ENCODE data around the gene GYS2. TPM values are rescaled to one million over a fixed set of nuclear protein-coding genes. Genes with fewer than 3 reads are reported as not detected.

The GYS2 gene
- total and polyA plus RNA-seq, 2 experiments from 2014 or later: not detected

- Histone ChIP-seq H3F3A (ENCODE audit: insufficient read depth) (no peaks in the 10 kb centered on the region), H3K4me2 (ENCODE audit: unreplicated experiment) (no peak overlapping the region), H3K9me3 (ENCODE audit: low read depth) (no peaks in the 10 kb centered on the region), H3K79me2 (ENCODE audit: insufficient read depth) (no peaks in the 10 kb centered on the region), H3K27me3 (replicated peaks; ENCODE audit: insufficient read depth) (no peaks in the 10 kb centered on the region), H3K9me2 (ENCODE audit: insufficient read depth) (no peaks in the 10 kb centered on the region), H3K36me3 (ENCODE audit: low read depth) (no peaks in the 10 kb centered on the region), H2AFZ (no peak overlapping the region), H3K4me3 (no peak overlapping the region), H3K9ac (no peak overlapping the region), H4K20me1 (ENCODE audit: insufficient read depth) (no peaks in the 10 kb centered on the region), H3K4me1 (ENCODE audit: insufficient read depth) (no peaks in the 10 kb centered on the region), H3K27ac (no peak overlapping the region)
- WGBS, 2 experiments (ENCODE audit: low coverage in 1 of 2, low lambda C conversion rate in 2 of 2, missing lambda C conversion rate in 2 of 2): 74 to 80% methylated on average over 6 of the region's 6 CpGs
- DNase-seq: no peak
- in situ Hi-C loops (cut with MboI): no loop called here
- no peak for TF ChIP-seq EZH2 (IDR thresholded peaks at IDR 0.05; ENCODE audit: insufficient read depth, poor library complexity, severe bottlenecking)
- TF ChIP-seq EZH2phosphoT487 (IDR thresholded peaks at IDR 0.05; ENCODE audit: insufficient read depth, low read depth): no peak
These were observed 62.9 kb downstream of the GYS2 start for GRCh38 chr12:21541773-21542172.

- TF ChIP-seq EZH2 (IDR thresholded peaks at IDR 0.05; ENCODE audit: insufficient read depth, poor library complexity, severe bottlenecking): no peak
- TF ChIP-seq EZH2phosphoT487 (IDR thresholded peaks at IDR 0.05; ENCODE audit: insufficient read depth, low read depth): no peak
- no peaks in the 10 kb centered on the region for H3K36me3 ChIP-seq (ENCODE audit: low read depth)
- H3K9me2 ChIP-seq (ENCODE audit: insufficient read depth): no peaks in the 10 kb centered on the region
- H3K9me3 ChIP-seq (ENCODE audit: low read depth): no peaks in the 10 kb centered on the region
- no peak overlapping the region for H3K9ac ChIP-seq
- no peaks in the 10 kb centered on the region for H3K27me3 ChIP-seq (replicated peaks; ENCODE audit: insufficient read depth)
- in situ Hi-C loops (cut with MboI): no loop called here
- no peaks in the 10 kb centered on the region for H3F3A ChIP-seq (ENCODE audit: insufficient read depth)
- no peak overlapping the region for H3K4me3 ChIP-seq
- no peak overlapping the region for H3K4me2 ChIP-seq (ENCODE audit: unreplicated experiment)
- no peaks in the 10 kb centered on the region for H4K20me1 ChIP-seq (ENCODE audit: insufficient read depth)
- H2AFZ ChIP-seq: no peak overlapping the region
- H3K4me1 ChIP-seq (ENCODE audit: insufficient read depth): no peaks in the 10 kb centered on the region
- H3K27ac ChIP-seq: no peak overlapping the region
- no peak for DNase-seq
- H3K79me2 ChIP-seq (ENCODE audit: insufficient read depth): no peaks in the 10 kb centered on the region
These were observed 64.8 kb downstream of the GYS2 start for GRCh38 chr12:21539797-21540196.

GRCh38 chr12:21538061-21538653, 66.5 kb downstream of the GYS2 start:
- TF ChIP-seq EZH2phosphoT487 (IDR thresholded peaks at IDR 0.05; ENCODE audit: insufficient read depth, low read depth): no peak
- TF ChIP-seq EZH2 (IDR thresholded peaks at IDR 0.05; ENCODE audit: insufficient read depth, poor library complexity, severe bottlenecking): no peak
- Histone ChIP-seq H3K27me3 (replicated peaks; ENCODE audit: insufficient read depth) (no peaks in the 10 kb centered on the region), H3K9ac (no peak overlapping the region), H3K4me3 (no peak overlapping the region), H3K36me3 (ENCODE audit: low read depth) (no peaks in the 10 kb centered on the region), H3K79me2 (ENCODE audit: insufficient read depth) (no peaks in the 10 kb centered on the region), H3K4me2 (ENCODE audit: unreplicated experiment) (no peak overlapping the region), H3K27ac (no peak overlapping the region), H3K4me1 (ENCODE audit: insufficient read depth) (no peaks in the 10 kb centered on the region), H4K20me1 (ENCODE audit: insufficient read depth) (no peaks in the 10 kb centered on the region), H3K9me2 (ENCODE audit: insufficient read depth) (no peaks in the 10 kb centered on the region), H3F3A (ENCODE audit: insufficient read depth) (no peaks in the 10 kb centered on the region), H3K9me3 (ENCODE audit: low read depth) (no peaks in the 10 kb centered on the region), H2AFZ (no peak overlapping the region)
- in situ Hi-C loops (cut with MboI): no loop called here
- DNase-seq: no peak
- 89% methylated on average over 5 of the region's 5 CpGs for WGBS, 2 experiments (ENCODE audit: low coverage in 1 of 2, low lambda C conversion rate in 2 of 2, missing lambda C conversion rate in 2 of 2)

GRCh38 chr12:21529456-21529855, 75.2 kb downstream of the GYS2 start:
- no peak for DNase-seq
- TF ChIP-seq EZH2phosphoT487 (IDR thresholded peaks at IDR 0.05; ENCODE audit: insufficient read depth, low read depth) (no peak), EZH2 (IDR thresholded peaks at IDR 0.05; ENCODE audit: insufficient read depth, poor library complexity, severe bottlenecking) (no peak)
- Histone ChIP-seq H3K36me3 (ENCODE audit: low read depth) (no peaks in the 10 kb centered on the region), H3K9me2 (ENCODE audit: insufficient read depth) (no peaks in the 10 kb centered on the region), H3K4me3 (no peak overlapping the region), H3K4me2 (ENCODE audit: unreplicated experiment) (no peak overlapping the region), H3K9ac (no peak overlapping the region), H3K79me2 (ENCODE audit: insufficient read depth) (no peaks in the 10 kb centered on the region), H2AFZ (no peak overlapping the region), H3F3A (ENCODE audit: insufficient read depth) (peaks cover 5% of the 10 kb centered on the region; the same call in 1 of the 2 replicates), H3K27me3 (replicated peaks; ENCODE audit: insufficient read depth) (0 out of 2 replicates have a peak, but pooled peaks cover 5% of the 10 kb centered on the region), H3K4me1 (ENCODE audit: insufficient read depth) (no peaks in the 10 kb centered on the region), H3K9me3 (ENCODE audit: low read depth) (no peaks in the 10 kb centered on the region), H4K20me1 (ENCODE audit: insufficient read depth) (no peaks in the 10 kb centered on the region), H3K27ac (no peak overlapping the region)
- in situ Hi-C loops (cut with MboI): no loop called here
- 74 to 88% methylated on average over 2 of the region's 2 CpGs for WGBS, 2 experiments (ENCODE audit: low coverage in 1 of 2, low lambda C conversion rate in 2 of 2, missing lambda C conversion rate in 2 of 2)

- no peak for DNase-seq
- TF ChIP-seq EZH2 (IDR thresholded peaks at IDR 0.05; ENCODE audit: insufficient read depth, poor library complexity, severe bottlenecking): no peak
- TF ChIP-seq EZH2phosphoT487 (IDR thresholded peaks at IDR 0.05; ENCODE audit: insufficient read depth, low read depth): no peak
- Histone ChIP-seq H2AFZ (no peak overlapping the region), H3K27ac (no peak overlapping the region), H3K9ac (no peak overlapping the region), H3K4me2 (ENCODE audit: unreplicated experiment) (no peak overlapping the region), H4K20me1 (ENCODE audit: insufficient read depth) (no peaks in the 10 kb centered on the region), H3K4me1 (ENCODE audit: insufficient read depth) (no peaks in the 10 kb centered on the region), H3K27me3 (replicated peaks; ENCODE audit: insufficient read depth) (0 out of 2 replicates have a peak, but pooled peaks cover 5% of the 10 kb centered on the region), H3K9me3 (ENCODE audit: low read depth) (no peaks in the 10 kb centered on the region), H3K9me2 (ENCODE audit: insufficient read depth) (no peaks in the 10 kb centered on the region), H3K79me2 (ENCODE audit: insufficient read depth) (no peaks in the 10 kb centered on the region), H3K4me3 (no peak overlapping the region), H3F3A (ENCODE audit: insufficient read depth) (peaks cover 5% of the 10 kb centered on the region; the same call in 1 of the 2 replicates), H3K36me3 (ENCODE audit: low read depth) (no peaks in the 10 kb centered on the region)
- in situ Hi-C loops (cut with MboI): no loop called here
- WGBS, 2 experiments (ENCODE audit: low coverage in 1 of 2, low lambda C conversion rate in 2 of 2, missing lambda C conversion rate in 2 of 2): 95 to 97% methylated on average over 5 of the region's 5 CpGs
These were observed 75.7 kb downstream of the GYS2 start for GRCh38 chr12:21528953-21529352.

Measured in GM23248 (cell line).